Measurements from ENCODE around the gene SLC25A25.

GRCh38 chr9:128065907-128066712 lies 1.9 kb upstream of the SLC25A25 start:
- TF ChIP-seq CTCF (IDR thresholded peaks at IDR 0.05 in 8 of 11, conservative IDR thresholded peaks at IDR 0.05 in 3 of 11) (no peak), POLR2A (IDR thresholded peaks at IDR 0.05) (no peak)
